AG04450 (cell line): ENCODE measurements around the gene SAV1. TPM values are rescaled to one million over a fixed set of nuclear protein-coding genes. Genes with fewer than 3 reads are reported as not detected.
"Not testable (repeated sequence)": the region's sequence is repeated elsewhere in the genome, so short reads cannot be mapped to it uniquely, and the experiment has no call there.

Experiments
- CTCF ChIA-PET: fragments of 300-600, 350-600 bp; formaldehyde crosslinking; extraction: SDS; loops from one replicate; lab custom pipeline; 2022; ENCODE audit warnings: antibody characterized with exemption, inconsistent platforms; lab: Charles Lee
- POLR2A ChIA-PET: fragments of 350-600 bp; formaldehyde crosslinking; extraction: SDS; loops from one replicate; lab custom pipeline; 2021; ENCODE audit warnings: antibody characterized with exemption, inconsistent platforms; lab: Yijun Ruan, JAX
- DNase-seq: peaks from one replicate; pipeline ENCODE4 v3.0.0-alpha.2; 2011; ENCODE audit warnings: low read depth, low spot score
- H3K27ac ChIP-seq: one replicate; pipeline ENCODE4 v1.5.1; 2012; ENCODE audit warnings: low read depth, low read length, control low read depth
- H3K27me3 ChIP-seq: one replicate; pipeline ENCODE4 v1.6.0; 2012; ENCODE audit warnings: low read length; ENCODE audit not compliant: control insufficient read depth, insufficient read depth
- H3K4me3 ChIP-seq: 2 replicates; pipeline ENCODE4 v1.5.1; 2011; ENCODE audit warnings: mild to moderate bottlenecking, low read depth, low read length, control low read depth
- H3K9me3 ChIP-seq: 2 replicates; pipeline ENCODE4 v1.5.1; 2012; ENCODE audit warnings: low read length; ENCODE audit not compliant: control insufficient read depth, insufficient read depth
- CTCF ChIP-seq: IDR thresholded peaks from 2 replicates; pipeline ENCODE4 v1.5.1; 2011; ENCODE audit warnings: low read depth, low read length, control low read depth, inconsistent platforms
- polyA plus RNA-seq: library from polyadenylated mRNA; depleted of rRNA; stranded (reverse); fragments of >200 nt; gene quantifications from 2 replicates; pipeline ENCODE4 v1.2.3, GENCODE V29; 2011

The SAV1 gene
- polyA plus RNA-seq, 1 experiment = 33.8 TPM

GRCh38 chr14:50647282-50647681 lies 20.8 kb downstream of the SAV1 start:
- Histone ChIP-seq H3K4me3 (no peak overlapping the region), H3K27ac (no peak overlapping the region), H3K27me3 (no peaks in the 10 kb centered on the region), H3K9me3 (no peaks in the 10 kb centered on the region; the same call in 1 of the 2 replicates)
- TF ChIP-seq CTCF = no peak
- ChIA-PET POLR2A (interaction anchor here (0.7 kb wide), 1 partner anchor 19 kb away, joined by 5 read pairs; no protein-coding TSS in a partner anchor), CTCF (no interaction called here)
- no peak for DNase-seq

- ChIA-PET POLR2A (interaction anchor here (0.6 kb wide), 1 partner anchor 35 kb away, joined by 6 read pairs; no protein-coding TSS in a partner anchor), CTCF (no interaction called here)
- no peak for DNase-seq
- no peak for TF ChIP-seq CTCF
- Histone ChIP-seq H3K27me3 (no peaks in the 10 kb centered on the region), H3K9me3 (no peaks in the 10 kb centered on the region), H3K4me3 (no peak overlapping the region), H3K27ac (no peak overlapping the region)
Measured at GRCh38 chr14:50635141-50635540, 33.0 kb downstream of the SAV1 start.

- no peak for DNase-seq
- no peaks in the 10 kb centered on the region for H3K27me3 ChIP-seq
- no peak overlapping the region for H3K27ac ChIP-seq
- H3K9me3 ChIP-seq = no peaks in the 10 kb centered on the region
- no peak overlapping the region for H3K4me3 ChIP-seq
- ChIA-PET CTCF (interaction anchor here (0.9 kb wide), 1 partner anchor 14 kb away, joined by 4 read pairs; no protein-coding TSS in a partner anchor), POLR2A (no interaction called here)
- TF ChIP-seq CTCF = no peak
Measured at GRCh38 chr14:50633954-50634353, 34.2 kb downstream of the SAV1 start.

GRCh38 chr14:50631408-50631821 lies 36.7 kb downstream of the SAV1 start:
- no peak for DNase-seq
- POLR2A ChIA-PET = interaction anchor here (0.7 kb wide), 1 partner anchor 47 kb away, joined by 4 read pairs; no protein-coding TSS in a partner anchor
- H3K4me3 ChIP-seq = no peak overlapping the region

GRCh38 chr14:50624947-50625346 lies 43.2 kb downstream of the SAV1 start:
- H3K27me3 ChIP-seq, H3K27ac ChIP-seq, POLR2A ChIA-PET, H3K9me3 ChIP-seq, DNase-seq, H3K4me3 ChIP-seq: not testable (repeated sequence)
- CTCF ChIA-PET = interaction anchor here (0.6 kb wide), 1 partner anchor 236 kb away, joined by 4 read pairs; no protein-coding TSS in a partner anchor

More at GRCh38 chr14:50631408-50631821, 36.7 kb downstream of the SAV1 start:
- no peak for TF ChIP-seq CTCF
- CTCF ChIA-PET = interaction anchor here (1.1 to 2.4 kb wide), 2 partner anchors 12 to 35 kb away, joined by 3 to 13 read pairs; no protein-coding TSS in a partner anchor
- Histone ChIP-seq H3K27me3 (no peaks in the 10 kb centered on the region), H3K27ac (no peak overlapping the region), H3K9me3 (no peaks in the 10 kb centered on the region)
